Activated CD8-positive, alpha-beta memory T cell treated with anti-CD3 and anti-CD28 coated beads, Interleukin-2, amount 50 U/mL, for 4 hours (primary cell): ENCODE results near the gene SMTN.
"Not testable (repeated sequence)": the region's sequence is repeated elsewhere in the genome, so short reads cannot be mapped to it uniquely, and the experiment has no call there.

Experiments
- DNase-seq: peaks from one replicate; pipeline ENCODE4 v3.0.0-alpha.2; 2020

The SMTN gene

DNA sequence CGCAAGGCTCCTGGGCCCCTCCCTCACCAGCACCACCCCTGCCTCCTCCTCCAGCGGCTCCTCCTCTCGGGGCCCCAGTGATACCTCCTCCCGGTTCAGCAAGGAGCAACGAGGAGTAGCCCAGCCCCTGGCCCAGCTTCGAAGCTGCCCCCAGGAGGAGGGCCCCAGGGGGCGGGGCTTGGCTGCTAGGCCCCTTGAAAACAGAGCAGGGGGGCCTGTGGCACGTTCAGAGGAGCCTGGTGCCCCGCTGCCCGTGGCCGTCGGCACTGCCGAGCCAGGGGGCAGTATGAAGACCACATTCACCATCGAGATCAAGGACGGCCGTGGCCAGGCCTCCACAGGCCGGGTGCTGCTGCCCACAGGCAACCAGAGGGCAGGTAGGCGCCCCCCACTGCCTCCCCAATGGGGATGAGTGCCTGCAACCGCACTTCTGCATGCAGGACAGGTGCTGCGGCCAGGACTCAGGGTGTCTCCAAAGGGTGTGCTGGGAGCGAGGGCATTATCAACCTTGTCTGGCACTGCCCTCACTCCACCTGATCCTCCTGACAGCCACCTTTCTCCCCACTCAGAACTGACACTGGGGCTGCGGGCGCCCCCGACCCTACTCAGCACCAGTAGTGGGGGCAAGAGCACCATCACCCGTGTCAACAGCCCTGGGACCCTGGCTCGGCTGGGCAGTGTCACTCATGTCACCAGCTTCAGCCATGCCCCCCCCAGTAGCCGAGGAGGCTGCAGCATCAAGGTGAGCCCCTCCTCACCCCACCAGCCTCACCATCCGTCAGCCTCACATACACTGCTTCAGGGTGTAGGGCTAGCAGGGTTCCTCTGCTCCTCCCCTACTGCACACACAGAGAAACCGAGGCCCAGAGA is 10.2 kb downstream of the SMTN start:
- no peak for DNase-seq

DNA sequence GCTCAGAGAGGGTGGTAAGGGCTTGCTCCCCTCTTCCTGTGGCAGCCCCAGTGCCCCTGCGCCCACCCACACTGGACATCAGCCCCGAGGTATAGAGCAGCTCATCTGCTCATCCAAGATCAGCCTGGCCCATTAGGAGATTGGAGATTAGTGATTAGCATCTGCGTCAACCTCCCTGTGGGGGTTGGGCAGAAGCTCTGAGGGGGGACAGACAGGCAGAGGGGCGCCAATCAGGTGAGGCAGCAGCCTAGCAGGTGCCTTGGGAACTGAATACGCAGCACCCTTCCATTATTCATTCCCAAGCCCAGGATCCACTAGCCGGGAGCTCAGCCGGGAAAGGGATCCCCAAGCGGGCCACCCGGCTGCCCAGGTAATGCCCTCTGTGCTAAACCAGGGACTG is 11.0 kb downstream of the SMTN start:
- no peak for DNase-seq

DNA sequence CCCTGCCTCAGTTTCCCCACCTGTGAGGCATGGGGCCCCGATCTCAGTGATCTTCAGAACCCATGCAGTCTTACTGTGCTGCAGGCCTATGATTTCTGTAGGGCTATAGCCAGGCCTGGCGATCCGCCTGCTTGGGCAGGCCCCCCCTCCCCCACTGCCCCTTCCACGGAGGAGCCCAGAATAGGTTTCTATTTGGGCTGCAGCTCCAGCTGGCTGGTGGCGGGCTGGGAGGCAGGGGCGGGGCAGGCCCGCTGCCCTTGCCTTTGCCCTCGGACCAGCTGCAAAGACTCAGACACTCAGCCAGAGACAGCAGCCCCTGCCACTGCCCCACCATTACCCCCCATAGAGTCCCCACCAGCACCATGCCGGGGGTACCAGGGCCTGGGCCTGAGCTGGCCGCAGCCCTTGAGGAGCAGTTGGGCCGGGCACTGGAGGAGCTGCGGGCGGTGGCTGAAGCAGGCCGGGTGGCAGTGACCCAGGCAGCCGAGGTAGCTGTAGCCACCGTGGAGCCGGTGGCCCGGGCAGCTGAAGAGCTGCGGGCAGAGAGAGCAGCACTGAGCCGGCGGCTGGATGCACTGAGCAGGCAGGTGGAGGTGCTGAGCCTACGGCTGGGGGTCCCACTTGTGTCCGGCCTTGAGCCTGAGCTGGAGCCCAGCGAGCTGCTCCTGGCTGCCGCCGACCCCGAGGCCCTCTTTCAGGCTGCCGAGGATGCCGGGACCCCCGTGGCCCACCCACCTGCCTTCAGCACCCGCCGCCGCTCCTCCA is 12.2 kb downstream of the SMTN start:
- DNase-seq = no peak

DNA sequence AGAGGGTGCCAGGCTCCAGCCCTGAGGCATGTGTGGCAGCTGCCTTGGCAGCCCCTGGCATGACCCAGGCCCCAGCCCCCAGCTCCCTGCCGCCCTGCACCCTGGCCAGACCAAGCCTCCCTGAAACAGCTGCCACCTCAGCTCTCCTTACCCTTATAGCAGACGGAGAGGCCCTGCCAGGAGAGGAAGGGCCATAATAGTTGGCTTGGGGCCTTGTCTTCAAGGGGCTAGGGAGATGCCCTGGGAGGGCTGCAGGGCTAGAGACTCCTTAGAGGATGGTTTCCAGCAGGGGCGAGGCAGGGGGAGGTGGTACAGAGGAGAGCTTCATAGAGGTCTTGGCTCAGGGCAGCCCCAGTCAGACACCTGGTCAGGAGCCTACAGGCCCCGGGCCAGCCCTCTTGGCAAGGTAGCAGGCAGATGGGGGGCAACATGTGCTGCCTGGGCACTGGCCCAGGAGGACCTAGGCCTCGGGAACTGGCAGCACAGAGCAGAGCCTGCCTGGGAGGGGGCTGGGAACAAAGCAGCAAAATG is 13.0 kb downstream of the SMTN start:
- no peak for DNase-seq

DNA sequence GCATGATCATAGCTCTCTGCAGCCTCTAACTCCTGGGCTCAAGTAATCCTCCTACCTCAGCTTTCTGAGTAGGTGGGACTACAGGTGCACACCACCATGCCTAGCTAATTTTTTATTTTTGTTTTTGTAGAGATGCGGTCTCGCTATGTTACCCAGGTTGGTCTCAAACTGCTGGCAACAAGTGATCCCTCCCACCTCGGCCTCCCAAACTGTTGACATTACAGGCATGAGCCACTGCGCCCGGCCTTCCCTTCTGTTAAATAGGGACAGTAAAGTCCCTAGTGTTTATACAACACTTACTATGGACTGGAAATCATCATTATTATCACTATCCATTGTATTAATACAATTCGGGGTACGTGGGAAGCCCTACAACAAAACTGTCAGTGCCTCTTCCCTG is 13.6 kb downstream of the SMTN start:
- no peak for DNase-seq

DNA sequence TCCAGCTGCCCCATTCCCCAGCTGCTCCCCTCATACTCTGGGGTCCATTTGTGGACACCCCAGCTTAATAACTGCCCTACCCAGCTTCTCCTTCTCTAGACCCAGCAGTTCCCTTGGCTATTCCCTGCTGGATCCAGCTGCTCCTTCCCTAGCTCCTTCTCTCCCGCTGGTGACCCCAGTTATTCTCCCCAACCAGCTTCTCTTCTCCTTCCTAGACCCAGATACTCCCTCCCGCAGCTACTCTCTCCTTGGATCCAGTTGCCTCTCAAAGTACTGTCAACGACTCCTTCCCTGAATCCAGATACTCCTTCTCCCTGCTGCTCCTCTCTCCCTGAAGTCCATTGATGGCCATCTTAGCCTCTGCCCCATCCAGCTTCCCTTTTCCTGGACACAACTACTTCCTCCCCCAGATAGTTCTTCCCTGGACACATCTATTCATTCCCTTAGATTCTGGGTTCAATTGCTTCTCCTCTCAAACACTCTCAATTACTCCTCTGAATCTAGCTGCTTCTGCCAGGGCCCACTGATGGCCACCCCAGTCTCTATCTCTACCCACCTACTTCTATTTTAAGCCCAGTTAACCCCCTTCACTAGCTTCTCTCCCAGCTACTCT is 14.6 kb downstream of the SMTN start:
- no peak for DNase-seq

DNA sequence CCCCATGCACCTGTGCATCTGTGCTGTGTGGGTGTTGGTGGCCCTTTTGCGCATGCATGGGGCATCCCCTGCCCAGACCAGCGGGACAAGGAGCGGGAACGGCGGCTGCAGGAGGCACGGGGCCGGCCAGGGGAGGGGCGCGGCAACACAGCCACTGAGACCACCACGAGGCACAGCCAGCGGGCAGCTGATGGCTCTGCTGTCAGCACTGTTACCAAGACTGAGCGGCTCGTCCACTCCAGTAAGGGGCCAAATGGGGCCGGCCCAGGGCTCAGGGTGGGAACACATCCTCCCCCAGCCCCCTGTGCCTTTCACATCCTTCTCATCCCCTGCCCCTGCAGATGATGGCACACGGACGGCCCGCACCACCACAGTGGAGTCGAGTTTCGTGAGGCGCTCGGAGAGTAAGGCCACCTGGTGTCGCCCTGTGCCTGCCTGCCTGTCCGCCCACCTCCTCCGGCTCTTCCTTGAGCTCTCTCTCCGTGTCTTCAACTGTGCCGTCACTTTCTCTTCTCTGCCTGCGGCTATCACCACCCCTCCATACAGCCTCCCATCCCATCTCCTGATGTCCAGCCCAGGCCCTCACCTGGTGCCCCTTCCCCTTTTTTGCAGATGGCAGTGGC is 15.7 kb downstream of the SMTN start:
- no peak for DNase-seq

DNA sequence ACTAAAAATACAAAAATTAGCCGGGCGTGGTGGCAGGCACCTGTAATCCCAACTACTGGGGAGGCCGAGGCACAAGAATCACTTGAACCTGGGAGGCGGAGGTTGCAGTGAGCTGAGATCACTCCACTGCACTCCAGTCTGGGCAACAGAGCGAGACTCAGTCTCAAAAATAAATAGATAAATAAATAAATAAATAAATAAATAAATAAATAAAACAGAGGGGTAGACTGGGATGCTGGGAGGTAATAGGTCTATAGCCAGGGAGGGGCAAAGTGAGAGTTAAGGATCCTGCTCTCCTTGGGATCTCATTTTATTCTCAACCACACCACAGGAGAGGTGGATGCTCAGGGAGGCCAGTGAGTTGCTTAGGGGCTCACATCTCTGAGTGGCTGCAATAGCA is 16.4 kb downstream of the SMTN start:
- DNase-seq = not testable (repeated sequence)

DNA sequence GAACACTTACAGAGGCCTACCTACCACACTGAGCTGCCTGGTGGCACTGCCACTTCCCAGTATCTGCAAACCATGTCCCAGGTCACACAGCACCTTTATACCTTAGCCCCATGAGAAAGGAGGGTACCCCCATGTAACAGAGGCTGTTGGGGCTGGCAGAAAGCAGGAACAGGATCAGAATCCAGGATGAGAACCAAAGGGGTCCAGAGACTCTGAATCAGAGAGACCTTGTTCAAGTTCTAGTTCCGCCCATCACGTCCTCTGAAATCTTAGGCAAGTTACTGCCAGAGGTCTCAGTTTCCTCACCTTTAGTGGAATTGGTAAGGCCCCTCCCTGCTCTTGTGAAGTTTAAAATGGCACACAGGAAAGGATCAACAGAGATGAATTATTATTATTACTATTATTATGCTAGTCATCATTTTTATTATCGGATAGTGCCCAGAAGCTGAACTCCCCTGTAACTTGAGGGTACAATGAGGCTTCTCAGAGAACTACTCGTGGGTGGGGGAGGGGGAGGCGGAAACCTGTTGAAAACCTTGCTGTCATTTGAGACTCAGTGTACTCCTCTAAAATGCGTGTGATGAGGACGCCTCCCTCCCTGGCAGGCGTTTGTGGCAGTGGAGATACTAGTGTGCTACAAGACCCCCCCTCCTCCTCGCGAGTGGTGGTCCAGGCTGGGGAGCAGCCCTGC is 17.0 kb downstream of the SMTN start:
- DNase-seq = no peak

DNA sequence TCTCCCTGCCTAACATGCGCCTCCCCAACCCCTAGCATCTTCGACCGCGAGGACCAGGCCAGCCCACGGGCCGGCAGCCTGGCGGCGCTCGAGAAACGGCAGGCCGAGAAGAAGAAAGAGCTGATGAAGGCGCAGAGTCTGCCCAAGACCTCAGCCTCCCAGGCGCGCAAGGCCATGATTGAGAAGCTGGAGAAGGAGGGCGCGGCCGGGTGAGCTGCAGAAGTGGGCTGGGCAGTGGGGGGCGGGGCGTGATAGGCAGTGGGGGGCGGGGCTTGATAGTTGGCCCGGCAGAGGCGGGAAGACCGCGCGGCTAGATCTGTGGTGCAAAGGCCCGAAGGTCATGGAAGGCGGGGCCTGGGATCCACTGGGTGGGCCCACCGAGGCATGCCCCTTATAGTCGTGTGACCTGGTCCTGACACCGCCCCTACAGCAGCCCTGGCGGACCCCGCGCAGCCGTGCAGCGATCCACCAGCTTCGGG is 17.6 kb downstream of the SMTN start:
- DNase-seq = no peak

DNA sequence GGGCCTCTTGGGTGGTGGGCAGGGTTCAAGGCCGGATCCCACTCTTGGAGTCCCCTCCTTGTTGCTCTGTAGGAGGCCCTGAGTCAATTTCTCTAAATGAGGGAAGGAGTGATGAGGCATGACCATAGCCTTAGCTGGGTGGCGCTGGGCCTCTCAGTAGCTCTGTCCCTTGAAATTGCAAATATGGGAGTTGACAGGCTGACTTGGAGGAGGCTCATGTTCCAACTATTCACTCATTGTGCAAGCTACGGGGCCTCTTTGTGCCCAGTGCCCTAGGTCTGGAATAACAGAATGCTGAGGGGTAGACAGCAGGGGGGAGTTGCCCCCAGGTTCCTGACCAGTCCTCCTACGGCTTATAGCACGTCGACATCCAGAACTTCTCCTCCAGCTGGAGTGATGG is 18.3 kb downstream of the SMTN start:
- DNase-seq = no peak

DNA sequence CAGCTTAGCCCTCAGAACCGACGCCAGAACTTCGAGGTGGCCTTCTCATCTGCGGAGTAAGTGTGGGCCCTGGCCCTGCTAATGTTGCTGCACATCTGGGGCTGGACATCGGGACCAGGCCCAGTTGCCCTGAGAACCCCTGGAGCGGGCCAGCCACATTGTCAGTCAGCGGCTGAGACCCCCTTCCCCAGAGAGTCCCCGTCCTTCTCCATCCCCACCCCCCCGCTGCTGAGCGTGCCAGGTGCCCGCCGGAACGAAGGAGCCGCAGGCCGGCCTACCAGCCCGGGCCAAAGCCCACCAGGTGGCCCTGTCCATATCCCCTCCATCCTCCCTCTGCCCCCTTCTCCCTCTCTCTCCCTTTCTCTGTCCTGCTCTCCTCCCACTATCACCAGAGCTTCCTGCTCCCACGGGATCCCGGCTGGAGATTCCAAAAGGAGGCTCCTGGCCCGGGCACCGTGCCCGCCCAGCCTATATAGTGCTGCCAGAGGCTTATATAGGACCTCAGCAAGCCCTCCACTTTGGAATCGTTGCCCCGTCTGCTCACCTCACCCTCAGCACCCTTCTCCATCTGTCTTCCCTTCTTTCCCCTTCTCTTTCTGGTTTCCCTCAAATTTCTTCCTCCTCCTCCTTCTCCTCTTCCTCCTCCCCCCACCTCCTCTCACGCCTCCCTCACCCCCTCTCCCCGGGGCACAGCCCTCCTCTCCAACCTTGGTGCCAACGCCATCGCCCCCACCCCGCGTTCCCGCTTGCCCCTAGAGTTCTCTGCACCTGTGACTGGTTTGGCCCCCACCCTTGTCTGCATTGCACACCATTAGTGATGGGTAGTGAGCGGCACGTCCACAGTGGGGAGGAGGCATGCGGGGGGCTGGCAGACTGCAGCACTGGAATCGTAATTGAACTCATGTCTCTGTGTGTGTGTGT is 19.0 kb downstream of the SMTN start:
- DNase-seq = no peak

DNA sequence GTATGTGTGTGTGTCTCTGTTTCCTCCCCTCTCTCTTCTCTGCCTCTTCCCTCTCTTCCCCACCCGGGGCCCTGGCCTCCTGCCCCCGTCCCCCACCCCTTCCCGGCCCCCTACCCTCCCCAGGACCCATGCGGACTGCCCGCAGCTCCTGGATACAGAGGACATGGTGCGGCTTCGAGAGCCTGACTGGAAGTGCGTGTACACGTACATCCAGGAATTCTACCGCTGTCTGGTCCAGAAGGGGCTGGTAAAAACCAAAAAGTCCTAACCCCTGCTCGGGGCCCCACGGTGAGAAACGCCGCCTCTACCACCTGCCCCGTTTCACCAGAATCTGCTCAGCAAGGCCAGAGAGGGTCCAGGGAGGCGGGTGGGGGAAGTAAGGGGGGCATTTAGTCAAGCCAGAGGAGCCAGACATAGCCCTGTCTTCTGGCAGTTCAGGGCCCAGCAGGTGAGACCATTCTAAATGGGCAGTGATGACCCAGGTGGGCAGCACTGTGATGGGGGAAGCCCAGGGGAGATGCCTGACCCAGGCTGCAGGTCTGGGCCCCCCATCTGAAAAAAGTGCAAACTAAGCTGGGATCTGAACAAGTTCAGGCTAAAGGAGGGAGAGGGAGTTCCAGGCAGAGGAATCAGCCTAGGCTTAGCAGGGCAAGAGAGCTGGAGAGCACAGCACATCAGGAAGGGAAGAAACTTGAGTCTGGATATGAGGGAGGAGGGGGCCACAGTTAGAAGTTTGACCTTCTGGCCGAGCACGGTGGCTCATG is 19.8 kb downstream of the SMTN start:
- DNase-seq = no peak

DNA sequence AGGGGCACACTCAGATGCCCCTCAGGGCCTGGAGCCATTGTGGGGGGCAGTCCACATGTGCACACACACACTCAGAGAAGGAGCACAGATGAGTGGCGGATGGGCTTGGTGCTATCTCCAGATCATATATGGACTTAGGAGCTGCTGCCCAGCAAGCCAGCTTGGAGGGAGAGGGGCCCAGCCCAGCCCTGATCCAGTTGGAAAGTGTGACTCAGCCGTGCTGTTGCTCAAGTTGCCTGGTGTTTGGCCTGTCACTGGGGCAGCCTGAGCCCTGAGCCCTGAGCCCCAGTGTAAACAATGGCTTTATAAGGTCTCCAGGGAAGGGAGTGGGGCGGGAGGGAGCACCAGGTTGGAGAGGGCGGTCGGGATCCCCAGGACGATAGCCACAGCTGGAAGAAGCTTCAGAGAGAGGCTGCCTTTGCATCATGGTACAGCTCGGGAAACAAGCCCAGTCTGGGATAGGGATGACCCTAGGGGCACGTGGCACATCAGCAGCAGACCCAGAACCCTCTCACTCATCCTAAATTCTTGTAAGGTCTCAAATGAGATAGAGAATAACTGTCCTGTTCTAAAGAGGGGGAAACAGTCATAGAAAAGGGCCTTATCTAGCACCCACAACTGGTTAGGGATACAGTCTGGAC is 21.4 kb downstream of the SMTN start:
- DNase-seq = no peak

DNA sequence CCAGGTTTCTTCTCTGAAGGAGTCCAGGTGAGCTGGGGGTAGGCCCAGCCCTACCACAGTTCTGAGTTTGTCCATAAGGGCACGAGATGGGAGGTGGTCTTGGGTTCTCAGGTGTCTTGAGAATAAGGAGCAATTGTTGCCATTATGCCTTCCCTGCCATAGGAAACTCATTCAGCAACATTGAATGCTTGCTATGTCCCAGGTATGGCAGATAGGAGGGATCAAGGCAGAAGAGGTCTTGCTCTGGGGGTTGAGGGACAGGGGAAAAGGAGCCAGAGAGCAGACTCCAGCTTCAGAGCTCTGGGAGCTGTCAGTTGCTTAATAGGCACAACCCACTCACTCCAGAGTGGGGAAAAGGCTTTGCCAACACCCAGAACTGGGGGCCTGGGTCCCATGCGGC is 22.0 kb downstream of the SMTN start:
- no peak for DNase-seq

DNA sequence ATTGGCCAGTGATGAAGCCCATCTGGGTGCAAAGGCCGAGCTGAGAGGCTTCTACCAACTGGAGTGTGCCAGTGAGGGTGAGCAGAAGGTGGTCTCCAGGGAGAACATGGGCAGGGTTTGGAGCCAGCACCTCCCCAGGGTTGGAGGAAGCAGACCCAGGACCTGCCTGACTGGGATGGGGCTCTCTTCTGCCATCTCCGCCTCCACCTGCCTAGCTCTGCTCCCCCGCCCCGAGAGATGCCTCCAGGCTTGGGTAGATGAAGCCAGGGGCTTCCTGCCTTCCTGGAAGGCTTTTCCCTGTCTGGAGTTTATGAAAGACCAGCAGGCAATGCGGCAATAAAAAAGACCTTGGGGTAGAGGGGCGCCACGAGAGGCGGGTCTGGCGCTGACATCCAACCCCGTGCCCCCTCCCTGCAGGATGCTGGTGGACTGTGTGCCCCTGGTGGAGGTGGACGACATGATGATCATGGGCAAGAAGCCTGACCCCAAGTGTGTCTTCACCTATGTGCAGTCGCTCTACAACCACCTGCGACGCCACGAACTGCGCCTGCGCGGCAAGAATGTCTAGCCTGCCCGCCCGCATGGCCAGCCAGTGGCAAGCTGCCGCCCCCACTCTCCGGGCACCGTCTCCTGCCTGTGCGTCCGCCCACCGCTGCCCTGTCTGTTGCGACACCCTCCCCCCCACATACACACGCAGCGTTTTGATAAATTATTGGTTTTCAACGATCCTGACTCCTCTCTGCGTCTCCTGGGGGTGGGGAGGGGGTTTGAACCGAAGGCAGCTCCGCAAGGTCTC is 23.0 kb downstream of the SMTN start:
- DNase-seq = no peak

DNA sequence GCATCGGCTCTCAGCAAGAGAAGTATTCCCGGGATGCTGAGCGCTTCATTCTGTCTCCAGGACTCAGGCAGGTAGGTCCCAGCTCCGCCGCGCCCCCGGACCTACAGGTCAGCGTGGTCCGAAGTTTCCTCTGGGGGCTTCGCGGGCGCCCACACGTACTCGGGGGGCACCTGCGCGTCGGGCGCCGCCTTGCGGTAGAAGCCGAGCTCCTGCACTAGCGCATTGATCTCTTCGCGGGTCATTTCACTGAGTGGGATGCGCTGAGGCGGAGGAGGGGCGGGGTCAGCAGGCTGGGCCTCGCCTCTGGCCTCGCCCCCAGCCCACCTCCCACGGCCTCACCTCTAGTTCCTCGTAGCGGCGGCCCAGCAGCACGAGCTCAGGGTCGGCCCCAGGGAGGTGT is 23.8 kb downstream of the SMTN start:
- DNase-seq = no peak

DNA sequence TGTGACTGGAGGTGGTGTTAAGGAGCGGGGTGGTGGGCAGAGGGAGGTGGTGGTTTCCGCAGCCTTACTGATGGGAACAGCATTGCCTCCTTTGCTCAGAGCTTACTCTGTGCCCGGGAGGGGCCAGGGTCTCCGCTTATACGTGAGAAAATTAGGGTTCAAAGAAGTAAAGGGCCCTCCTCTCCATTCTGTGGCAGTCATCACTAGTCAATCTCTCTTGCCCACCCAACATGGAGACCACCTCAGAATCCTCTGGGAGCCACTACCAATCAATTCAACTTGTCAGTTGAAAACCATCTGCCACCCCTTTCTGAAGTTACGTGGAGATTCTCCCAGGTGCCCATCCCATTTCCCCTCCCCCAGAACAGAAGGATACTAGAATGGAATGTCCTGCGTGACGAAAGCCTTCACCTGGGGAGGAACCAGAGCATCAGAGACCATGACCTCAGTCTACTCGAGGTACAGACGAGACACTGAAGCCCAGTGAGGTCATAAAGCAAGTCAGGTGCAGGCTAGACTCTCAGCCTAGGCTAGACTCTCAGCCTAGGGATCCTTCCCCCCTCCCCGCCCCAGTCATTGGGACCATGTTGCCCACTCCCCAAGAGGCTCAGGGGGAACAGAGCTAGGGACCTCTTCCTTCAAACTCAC is 24.3 kb downstream of the SMTN start:
- DNase-seq = no peak
